ENCODE results near the gene TSR3.

The TSR3 gene

DNA sequence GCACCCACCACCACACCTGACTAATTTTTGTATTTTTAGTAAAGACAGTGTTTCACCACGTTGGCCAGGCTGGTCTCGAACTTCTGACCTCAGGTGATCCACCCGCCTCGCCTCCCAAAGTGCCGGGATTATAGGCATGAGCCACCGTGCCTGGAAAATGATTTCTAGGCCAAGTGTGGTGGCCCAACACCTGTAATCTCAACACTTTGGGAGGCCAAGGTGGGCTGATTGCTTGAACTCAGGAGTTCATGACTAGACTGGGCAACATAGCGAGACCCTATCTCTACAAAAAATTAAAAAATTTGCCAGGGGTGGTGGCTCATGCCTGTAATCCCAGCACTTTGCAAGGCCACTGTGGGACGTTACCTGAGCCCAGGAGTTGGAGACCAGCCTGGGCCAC is 29.3 kb downstream of the TSR3 start:
- DNase-seq = no peak

DNA sequence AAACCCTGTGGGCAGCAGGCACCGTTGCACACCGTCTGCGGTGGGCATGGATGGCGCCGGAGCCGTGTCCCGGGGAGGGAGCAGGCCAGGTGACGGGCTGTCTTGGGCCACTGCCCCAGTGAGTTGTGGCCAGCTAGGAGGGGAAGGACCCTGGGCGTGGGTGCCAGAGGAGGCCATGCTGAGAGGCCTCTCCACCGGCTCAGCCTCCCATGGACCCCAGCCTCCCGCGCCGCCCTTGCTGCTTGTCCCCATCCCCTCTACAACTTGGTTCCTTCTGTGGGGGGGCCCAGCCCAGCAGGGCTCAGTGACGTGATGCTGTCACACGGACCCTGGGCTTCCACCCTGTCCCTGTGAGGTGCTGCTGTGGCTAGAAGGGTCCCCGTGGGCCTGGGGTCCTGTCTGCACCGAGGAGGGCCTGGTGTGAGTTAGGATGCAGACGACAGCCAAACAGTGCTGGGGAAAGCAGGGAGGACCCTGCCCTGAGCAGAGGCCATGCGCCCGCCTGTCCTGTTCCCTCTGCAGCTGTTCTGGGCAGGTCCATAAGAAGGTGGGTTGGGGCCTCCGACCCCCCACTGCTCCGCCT is 30.9 kb downstream of the TSR3 start:
- DNase-seq = no peak

DNA sequence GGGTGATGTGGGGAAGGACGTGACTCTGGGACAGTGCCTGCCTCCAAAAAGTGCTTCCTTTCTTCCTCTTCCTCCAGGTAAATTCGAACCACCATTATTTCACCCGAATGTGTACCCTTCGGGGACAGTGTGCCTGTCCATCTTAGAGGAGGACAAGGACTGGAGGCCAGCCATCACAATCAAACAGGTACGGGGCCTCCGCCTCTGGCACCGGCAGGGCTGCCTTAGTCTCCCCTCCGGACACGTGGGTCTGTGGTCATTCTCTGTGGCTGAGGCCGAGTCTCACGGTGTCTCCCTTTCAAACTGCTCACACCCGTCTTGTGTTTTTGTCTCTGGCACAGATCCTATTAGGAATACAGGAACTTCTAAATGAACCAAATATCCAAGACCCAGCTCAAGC is 31.6 kb downstream of the TSR3 start:
- DNase-seq = no peak

DNA sequence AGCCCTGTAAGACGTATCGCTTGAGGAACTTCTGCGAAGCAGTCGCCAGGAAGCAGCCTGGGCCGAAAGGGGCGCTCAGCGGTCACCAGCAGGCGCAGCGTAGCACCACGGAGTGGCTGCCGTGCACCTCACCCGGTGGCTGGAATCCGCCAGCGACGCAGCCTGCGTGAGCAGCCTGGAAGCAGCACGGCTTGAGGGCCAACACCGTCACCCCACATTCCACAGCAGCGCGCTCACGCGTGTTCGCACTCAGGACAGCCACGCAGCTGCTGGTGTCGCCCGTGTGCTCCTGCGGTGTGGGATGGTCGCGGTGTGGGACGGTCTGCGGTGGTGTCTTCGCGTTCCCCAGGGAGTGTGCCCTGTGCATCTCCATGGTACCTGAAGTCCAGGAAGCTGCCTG is 32.6 kb downstream of the TSR3 start:
- DNase-seq = no peak

DNA sequence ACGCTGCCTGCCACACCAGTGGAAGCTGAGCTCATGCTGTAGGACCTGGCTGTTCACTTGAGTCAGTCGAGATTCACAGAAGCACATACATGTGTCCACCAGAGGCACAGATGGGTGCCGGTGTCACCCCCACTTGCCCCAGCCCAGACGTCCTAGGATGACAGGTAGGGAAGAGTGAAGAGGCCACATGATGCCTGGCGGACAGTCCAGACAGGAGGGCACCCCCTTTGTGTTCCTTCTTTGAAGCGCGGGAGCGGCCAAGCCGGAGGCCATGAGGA is 33.5 kb downstream of the TSR3 start:
- no peak for DNase-seq

DNA sequence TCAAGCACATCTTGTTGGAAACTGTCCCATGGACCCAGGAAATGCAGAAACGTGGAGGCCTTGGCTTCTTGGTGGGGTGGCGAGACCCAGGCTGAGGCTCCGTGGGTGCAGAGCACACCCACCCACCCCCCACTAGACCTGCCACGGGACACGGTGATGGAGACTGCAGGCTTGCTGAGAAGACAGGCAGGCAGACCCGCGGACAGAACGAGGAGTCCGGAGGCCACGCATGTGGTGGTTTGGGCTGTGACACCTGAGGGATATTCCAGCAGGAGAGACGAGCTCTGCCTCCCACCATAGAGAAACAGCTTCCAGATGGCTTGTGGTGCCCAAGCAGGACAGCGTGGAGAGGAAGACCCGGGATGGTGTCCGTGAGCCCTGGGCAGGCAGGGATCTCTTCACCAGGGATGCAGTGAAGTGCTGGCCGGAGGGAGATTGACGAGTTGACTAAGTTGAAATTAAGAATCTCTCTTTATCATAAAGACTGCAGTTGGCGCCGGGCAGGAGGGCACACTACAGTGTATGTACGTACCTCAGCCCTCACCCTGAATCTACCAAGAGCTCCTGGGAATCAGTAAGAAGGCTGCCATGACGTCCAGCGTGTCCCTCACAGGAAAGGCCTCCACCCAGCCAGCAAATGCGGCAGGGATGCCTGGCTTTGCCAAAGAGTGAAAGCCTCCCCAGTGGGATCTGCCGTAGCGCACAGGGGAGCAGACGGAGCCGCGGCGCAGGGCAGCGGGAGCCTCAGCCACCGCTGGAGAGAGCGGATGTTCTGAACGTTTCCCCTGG is 34.0 kb downstream of the TSR3 start:
- no peak for DNase-seq

DNA sequence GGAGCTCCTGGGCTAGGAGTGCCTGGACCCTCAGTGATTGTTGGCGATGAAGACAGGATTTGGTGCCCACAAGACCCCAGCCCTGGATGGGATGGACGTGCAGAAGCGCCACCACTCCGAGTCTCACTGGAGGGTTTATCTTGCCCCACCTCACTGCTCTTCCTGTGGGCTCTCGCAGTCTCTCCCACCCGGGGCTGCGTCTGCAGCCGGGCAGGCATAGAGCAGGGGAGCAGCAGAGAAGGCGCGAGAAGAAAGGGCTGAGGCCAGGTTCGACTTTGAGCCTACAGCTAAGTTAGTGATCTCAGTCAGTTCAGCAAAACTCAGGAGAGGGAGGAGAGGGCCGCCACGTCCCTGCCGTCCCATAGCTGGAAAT is 35.7 kb downstream of the TSR3 start:
- no peak for DNase-seq

DNA sequence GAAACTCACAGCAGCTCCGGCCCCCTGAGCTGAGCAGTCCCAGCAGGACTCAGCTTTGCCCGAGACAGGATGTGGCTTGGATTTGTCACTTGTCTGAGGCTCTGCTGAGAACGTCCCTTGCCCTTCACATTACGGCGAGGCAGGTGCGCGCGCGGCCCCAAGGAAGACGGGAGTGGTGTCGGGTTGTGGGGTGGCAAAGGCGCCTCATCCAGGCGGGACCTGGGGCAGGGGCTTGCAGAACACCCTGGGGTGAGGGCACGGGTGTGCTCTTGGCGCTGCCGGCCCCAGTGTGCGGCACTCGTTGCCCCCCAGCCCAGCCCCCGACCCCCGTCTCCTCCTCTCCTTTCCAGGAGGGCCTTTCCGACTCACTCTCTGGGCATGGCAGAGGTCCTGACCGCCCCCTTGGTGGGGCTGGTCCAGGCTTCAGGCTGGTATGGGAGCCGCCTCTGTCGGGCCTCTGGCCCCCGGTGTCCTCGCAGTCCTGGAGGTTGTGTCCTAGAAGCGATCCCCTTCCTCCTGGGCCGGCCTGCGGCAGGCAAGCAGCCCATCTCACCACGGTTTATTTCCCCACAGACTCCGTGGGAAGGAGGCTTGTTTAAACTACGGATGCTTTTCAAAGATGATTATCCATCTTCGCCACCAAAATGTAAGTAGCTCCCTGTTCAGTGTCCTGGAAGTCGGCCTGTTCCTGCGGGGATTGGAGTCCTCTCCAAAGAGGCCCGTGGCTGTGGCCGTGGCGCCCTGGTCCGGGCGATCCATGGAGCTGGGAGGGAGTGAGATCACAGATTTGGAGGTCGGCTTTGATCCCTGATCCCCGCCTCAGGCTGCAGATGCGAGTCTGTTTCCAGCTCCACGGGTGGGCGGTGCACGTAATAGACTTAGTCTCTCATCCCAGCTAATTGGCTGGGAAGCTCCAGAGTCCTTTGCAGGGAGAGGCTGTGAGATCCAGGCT is 36.3 kb downstream of the TSR3 start:
- no peak for DNase-seq

DNA sequence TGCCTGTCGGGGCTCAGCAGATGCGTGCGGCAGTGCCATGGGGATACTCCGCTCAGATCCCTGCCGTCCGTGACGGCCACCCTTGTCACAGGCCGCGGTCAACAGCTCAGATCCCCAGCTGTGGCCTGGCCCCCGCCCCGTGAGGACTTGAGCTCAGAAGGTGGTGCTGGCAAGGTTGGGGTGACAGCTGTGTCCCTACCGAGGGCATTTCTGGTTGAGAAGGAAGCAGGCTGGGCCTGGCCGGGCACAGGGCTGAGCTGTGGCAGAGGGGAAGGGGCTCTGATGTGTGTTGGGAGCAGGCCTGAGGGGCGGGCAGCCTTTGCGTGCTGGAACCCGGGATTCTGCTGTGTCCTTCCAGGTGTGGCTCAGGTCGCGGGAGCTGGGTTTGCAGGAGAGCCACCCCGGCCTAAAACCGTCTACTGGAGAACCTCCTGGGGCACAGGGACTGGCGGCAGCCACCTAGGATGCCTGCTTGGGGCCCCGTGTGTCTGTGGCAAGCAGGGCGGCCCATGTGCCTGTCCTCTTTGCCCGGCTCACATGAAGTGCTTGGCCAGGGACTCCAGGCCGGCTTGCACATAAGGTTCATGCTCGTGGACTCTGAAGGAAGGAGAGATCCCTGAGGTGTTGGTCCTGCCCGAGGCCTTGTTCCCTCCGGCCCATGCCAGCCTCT is 37.1 kb downstream of the TSR3 start:
- no peak for DNase-seq

DNA sequence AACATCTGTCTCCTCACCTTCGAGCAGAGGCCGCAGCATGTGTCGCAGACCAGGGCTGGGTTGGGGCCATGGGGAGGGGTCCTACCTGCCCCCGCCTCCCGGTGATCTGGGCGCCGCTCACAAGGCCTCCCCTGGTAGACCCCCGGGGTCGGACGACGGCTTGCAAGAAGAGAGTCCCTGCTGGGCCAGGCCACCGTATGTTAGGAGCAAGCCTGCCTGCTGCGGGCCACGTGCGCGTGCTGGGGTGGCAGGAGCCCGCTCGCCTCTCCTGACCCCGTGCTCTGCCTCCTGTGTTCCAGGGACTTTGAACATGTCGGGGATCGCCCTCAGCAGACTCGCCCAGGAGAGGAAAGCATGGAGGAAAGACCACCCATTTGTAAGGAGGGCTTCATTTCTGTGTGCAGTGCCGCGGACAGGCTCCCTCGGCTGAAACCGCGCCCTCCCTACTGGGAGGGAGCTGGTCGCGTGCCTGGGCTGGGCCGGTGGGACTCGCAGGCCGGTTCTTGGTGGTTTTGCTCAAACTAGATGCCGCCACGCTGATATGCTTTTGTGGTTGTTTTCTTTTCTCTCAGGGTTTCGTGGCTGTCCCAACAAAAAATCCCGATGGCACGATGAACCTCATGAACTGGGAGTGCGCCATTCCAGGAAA is 37.8 kb downstream of the TSR3 start:
- no peak for DNase-seq

DNA sequence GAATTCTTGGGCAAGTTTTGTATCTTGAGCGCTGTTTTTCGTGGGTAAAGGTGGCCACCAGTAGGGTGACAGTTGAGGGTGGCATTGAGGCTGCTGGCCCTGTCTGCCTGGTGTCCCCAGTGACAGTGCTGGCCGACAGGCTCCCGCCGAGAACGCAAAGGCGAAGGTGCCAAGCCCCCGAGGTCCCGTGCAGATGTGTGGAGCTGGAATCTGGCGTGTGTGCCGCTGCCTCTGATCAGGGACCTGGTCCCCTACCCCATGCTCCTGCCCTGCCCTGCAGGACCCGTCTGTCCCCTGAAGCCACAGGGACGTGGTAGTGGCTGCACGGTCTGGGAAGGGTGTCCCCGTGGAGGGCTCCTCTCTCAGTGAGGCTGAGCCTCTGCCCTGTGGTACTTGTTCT is 38.8 kb downstream of the TSR3 start:
- DNase-seq = no peak

DNA sequence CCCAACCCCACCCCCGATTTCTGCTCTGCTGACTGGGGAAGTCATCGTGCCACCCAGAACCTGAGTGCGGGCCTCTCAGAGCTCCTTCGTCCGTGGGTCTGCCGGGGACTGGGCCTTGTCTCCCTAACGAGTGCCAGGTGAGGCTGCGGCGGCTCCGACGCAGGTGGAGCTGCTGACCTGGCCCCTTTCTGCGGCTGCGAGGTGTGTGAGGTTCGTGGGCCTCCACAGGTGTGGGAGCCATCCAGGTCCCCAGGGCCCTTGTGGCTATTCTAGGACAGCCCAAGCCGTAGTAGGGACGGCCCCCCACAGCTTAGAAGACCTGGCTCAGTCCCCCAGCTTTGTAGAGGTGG is 39.2 kb downstream of the TSR3 start:
- no peak for DNase-seq

DNA sequence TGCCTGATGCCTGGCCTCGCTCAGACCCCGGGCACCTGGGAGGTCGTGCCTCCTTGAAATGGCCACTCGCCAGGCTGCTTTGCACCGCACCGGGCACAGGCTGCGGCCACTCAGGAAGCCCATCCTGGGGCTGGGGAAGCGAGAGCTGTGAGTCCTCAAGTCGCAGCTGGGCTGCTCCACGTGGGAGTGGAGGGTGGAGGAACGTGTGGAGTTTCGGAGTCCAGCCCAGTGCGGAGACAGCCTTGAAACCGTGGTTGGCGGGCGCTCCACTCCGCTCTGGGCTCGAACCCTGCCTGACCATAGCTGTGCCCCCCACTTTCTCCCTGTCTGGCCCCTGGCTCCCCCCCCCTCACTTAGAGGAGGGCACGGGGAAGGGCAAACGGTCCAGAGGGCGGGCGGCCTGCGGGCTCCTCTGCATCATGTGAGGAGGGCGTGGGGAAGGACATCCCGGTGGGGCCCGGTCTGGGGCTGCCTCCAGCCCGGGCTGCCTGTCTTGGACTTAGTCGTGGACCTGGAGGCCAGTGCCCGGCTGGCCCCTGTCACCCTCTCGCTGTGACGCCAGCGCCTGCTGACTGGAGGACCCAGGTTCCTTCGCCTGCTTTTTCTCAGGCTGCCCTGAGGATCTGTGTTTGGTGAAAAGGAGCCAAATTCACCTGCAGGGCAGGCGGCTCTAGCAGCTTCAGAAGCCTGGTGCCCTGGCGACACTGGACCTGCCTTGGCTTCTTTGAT is 39.8 kb downstream of the TSR3 start:
- no peak for DNase-seq

DNA sequence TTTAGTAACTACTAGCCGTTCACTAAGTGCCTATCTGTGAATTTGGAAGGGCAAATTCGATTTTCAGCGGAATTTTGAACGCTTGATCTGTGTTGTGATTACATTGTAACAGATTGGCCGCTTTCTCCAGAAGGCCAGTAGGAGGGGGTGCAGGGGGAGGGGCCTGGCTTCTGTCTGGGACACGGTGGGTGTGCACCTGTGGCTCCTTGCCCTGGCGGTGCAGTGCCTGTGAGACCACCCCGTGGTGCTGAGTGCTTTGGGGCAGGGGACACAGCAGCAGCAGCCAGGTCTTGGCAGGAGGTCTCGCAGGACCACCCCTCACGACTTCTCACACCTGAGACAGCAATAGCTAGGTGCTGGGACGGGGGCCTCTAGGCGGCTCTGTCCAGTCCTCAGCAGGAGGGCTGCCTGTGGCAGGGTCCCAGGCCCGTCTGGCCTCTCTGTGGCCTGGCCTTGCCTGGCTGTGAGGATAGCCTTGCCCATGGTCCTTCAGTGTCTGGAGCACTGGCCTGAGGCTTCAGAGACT is 40.4 kb downstream of the TSR3 start:
- no peak for DNase-seq

DNA sequence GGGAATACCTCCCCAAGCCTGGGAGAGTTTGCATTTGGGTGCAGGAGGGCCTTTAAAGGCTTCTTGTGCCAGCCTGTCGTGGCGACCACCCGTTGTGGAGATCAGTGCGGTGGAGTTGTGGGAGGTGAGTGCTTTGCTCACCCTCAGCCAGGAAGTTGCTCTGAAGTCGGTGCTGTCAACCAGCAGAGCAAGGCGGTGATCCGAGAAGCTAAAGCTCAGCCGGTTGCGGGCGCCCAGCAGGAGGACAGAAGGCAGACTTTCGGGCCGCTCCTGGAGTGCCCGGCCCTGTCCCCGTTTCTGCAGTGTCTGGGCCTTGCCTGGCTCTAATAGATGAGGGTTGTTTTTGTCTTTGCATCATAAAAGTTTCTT is 40.9 kb downstream of the TSR3 start:
- DNase-seq = no peak

DNA sequence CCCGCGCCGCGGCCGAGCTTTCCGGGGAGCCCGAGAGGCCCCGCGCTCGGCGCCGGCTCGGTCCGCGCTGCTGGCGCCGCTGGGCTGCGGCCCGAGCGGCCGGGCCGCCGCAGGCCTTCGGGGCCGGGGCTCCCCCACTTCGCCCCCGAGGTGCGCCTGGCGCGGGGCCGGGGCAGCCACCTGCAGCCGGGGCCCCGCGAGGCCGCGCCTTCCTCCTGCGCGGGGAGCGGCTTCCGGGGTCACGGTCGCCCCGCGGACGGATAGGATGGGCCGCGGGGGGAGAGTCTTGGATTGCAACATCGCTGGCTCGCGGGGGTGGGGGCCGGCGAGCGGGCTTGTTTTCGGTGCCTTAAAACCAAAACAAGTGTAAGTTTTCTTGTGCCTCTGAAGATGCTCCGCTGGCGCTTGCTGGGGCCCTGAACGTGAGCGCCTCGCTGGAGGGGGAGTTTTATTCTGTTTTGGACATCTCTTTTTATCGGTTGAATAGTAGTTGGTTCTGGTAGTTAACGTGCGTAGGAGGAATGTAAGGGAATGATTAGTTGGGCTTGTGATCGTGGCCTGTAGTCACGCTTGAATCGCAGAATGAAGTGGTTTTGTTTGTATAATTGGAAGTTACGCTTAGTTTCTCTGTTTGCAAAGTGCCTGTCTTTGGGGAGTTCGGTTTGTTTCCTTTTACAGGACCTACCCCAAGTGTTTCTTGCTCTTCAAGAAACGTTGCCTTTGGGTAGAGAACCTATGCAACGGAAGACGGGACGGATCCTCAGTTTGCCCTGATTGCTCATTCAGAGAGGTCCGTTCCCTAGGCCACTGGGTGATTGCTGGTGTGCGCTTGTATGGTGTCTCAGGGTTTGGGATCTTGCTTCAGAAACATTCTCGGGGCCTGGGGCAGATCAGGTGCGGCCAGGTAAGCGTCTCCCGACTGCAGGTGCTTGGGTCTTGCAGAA is 41.5 kb downstream of the TSR3 start:
- peak; percentile 36 for DNase-seq

DNA sequence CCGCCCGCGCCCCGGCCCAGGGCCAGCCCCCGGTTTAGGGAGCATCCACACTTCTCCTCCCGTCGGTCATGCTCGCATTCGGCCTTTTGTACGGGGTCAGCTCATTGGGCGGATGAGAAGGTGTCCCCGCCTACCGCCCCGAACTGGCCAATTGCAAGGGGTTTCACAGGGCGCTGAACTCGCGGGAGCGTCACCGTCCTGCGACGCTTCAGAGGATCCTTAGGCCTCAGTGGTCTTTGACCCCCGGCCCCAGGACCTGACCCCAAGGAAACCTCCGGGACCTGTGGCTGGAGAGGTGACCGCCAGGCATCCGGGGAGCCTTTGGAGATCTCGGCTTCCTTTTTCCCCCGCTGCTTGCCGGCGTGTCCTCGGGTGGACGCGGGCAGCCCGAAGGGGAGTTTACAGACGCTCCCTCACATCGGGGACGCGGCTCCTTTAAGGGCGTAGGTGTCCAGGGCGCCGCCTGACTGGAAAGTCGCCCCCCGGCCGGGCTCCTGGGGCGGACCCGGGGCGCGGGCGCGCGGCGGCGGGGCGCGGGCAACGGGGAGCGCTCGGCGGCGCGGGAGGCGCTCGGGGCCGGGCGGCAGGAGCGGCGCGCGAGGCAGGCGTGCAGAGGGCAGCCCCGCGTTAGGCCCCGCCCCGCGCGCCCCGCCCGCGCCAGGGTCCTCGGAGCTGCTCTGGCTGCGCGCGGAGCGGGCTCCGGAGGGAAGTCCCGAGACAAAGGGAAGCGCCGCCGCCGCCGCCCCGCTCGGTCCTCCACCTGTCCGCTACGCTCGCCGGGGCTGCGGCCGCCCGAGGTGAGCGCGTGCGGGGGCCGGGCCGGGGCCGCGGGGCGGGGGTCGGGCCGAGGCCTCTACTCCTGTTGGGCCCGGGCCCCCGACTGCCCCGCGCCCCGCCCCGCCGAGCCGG is 42.4 kb downstream of the TSR3 start, which contains the start of gene UBE2I:
Gene UBE2I (plus strand): TSS at position 660 of the 909 bp plus-strand sequence. CDS start 4,395 bp downstream, outside the sequence.
- peak; percentile 95 for DNase-seq

DNA sequence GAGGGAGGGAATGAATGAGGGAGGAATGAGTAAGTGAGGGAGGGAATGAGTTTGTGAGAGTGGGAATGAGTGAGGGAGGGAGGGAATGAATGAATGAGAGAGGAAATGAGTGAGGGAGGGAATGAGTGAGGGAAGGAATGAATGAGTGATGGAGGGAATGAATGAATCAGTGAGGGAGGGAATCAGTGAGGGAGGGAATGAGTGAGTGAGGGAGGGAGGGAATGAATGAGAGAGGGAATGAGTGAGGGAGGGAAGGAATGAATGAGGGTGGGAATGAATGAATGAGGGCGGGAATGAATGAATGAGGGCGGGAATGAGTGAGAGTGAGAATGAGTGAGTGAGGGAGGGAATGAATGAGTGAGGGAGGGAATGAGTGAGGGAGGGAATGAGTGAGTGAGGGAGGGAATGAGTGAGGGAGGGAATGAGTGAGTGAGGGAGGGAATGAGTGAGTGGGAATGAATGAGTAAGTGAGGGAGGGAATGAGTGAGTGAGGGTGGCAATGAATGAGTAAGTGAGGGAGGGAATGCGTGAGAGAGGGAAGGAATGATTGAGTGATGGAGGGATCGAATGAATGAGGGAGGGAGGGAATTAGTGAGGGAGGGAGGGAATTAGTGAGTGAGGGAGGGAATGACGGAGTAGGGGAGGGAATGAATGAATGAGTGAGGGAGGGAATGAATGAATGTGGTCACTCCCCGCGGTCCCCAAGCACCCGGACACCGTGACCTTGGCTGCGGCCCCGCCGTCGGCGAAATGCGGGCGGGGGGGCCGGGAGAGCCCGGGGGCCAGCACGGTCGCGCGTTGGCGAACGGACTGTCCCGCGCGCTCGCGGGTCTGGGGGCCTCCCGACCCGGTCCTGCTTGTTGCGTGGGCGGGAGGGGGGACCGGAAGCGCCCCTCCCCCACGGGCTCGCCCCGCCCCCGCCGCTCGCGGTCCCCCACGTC is 43.4 kb downstream of the TSR3 start:
- peak; percentile 50 for DNase-seq

DNA sequence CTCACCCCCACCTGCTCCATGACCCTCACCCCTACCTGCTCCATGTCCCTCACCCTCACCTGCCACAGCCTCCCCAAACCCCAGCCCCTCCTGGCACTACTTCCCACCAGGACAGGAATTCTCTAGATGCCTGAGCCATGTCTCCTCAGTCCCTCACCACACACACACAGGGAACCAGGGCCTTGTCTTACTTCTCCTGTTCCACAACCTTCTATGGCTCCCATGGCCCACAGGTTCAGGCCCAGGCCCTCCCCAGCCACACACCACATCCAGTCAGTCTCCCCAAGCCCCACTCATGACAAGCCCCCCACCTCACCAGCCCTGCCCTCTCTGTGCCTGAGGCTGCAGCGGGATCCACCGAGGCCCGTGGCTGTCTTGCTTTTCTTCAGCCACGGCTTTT is 45.3 kb downstream of the TSR3 start:
- no peak for DNase-seq

Measured in NCI-H226 (cell line).